Measurements from ENCODE around the gene NR3C2.

GRCh38 chr4:148151806-148152205 is 290.4 kb downstream of the NR3C2 start:
- TF ChIP-seq CSDC2 (CRISPR knock-in tag; IDR thresholded peaks at IDR 0.05), result no peak
- TF ChIP-seq, protein P1, sequence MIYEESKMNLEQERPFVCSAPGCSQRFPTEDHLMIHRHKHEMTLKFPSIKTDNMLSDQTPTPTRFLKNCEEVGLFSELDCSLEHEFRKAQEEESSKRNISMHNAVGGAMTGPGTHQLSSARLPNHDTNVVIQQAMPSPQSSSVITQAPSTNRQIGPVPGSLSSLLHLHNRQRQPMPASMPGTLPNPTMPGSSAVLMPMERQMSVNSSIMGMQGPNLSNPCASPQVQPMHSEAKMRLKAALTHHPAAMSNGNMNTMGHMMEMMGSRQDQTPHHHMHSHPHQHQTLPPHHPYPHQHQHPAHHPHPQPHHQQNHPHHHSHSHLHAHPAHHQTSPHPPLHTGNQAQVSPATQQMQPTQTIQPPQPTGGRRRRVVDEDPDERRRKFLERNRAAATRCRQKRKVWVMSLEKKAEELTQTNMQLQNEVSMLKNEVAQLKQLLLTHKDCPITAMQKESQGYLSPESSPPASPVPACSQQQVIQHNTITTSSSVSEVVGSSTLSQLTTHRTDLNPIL (CRISPR knock-in tag; IDR thresholded peaks at IDR 0.05; ENCODE audit: low read depth), result no peak
- no peak for TF ChIP-seq ZFP3 (CRISPR knock-in tag; IDR thresholded peaks at IDR 0.05)
- TF ChIP-seq, protein P2, sequence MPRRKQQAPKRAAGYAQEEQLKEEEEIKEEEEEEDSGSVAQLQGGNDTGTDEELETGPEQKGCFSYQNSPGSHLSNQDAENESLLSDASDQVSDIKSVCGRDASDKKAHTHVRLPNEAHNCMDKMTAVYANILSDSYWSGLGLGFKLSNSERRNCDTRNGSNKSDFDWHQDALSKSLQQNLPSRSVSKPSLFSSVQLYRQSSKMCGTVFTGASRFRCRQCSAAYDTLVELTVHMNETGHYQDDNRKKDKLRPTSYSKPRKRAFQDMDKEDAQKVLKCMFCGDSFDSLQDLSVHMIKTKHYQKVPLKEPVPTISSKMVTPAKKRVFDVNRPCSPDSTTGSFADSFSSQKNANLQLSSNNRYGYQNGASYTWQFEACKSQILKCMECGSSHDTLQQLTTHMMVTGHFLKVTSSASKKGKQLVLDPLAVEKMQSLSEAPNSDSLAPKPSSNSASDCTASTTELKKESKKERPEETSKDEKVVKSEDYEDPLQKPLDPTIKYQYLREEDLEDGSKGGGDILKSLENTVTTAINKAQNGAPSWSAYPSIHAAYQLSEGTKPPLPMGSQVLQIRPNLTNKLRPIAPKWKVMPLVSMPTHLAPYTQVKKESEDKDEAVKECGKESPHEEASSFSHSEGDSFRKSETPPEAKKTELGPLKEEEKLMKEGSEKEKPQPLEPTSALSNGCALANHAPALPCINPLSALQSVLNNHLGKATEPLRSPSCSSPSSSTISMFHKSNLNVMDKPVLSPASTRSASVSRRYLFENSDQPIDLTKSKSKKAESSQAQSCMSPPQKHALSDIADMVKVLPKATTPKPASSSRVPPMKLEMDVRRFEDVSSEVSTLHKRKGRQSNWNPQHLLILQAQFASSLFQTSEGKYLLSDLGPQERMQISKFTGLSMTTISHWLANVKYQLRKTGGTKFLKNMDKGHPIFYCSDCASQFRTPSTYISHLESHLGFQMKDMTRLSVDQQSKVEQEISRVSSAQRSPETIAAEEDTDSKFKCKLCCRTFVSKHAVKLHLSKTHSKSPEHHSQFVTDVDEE (CRISPR knock-in tag; IDR thresholded peaks at IDR 0.05), result no peak
- TF ChIP-seq GLIS3 (CRISPR knock-in tag; IDR thresholded peaks at IDR 0.05), result no peak
- TF ChIP-seq TOX (CRISPR knock-in tag; IDR thresholded peaks at IDR 0.05; ENCODE audit: borderline replicate concordance), result no peak
- no peak for TF ChIP-seq PATZ1 (CRISPR knock-in tag; IDR thresholded peaks at IDR 0.05; ENCODE audit: borderline replicate concordance)
- no peak for TF ChIP-seq ESRRG (CRISPR knock-in tag; IDR thresholded peaks at IDR 0.05)
- no peak for TF ChIP-seq ZFP30 (CRISPR knock-in tag; IDR thresholded peaks at IDR 0.05)
- TF ChIP-seq ARNTL (CRISPR knock-in tag; IDR thresholded peaks at IDR 0.05; ENCODE audit: borderline replicate concordance, low read depth), result no peak
- TF ChIP-seq POU6F1 (CRISPR knock-in tag; IDR thresholded peaks at IDR 0.05; ENCODE audit: borderline replicate concordance, low read depth), result no peak
- TF ChIP-seq PPARA (CRISPR knock-in tag; IDR thresholded peaks at IDR 0.05; ENCODE audit: borderline replicate concordance), result no peak
- TF ChIP-seq ISL1 (CRISPR knock-in tag; IDR thresholded peaks at IDR 0.05), result no peak
